HFFc6 (cell line): ENCODE measurements around the gene TRAF7. TPM values are rescaled to one million over a fixed set of nuclear protein-coding genes. Genes with fewer than 3 reads are reported as not detected.
"Not testable (repeated sequence)": the region's sequence is repeated elsewhere in the genome, so short reads cannot be mapped to it uniquely, and the experiment has no call there.

Source experiments
- DNase-seq: peaks from one replicate; pipeline ENCODE4 v3.0.0-alpha.2; 2018
- H3K27ac Mint-ChIP-seq: 2 replicates; pipeline ENCODE4 v1.8.0; 2020; ENCODE audit warnings: mild to moderate bottlenecking, mixed read lengths
- H3K27me3 Mint-ChIP-seq: 2 replicates; pipeline ENCODE4 v1.8.0; 2021; ENCODE audit warnings: mild to moderate bottlenecking, moderate library complexity, mixed read lengths; ENCODE audit not compliant: insufficient read depth
- H3K36me3 Mint-ChIP-seq: 2 replicates; pipeline ENCODE4 v1.8.0; 2021; ENCODE audit warnings: low read depth, mixed read lengths
- H3K4me1 Mint-ChIP-seq: 2 replicates; pipeline ENCODE4 v1.8.0; 2020; ENCODE audit warnings: low read depth, mixed read lengths
- H3K4me3 Mint-ChIP-seq: 2 replicates; pipeline ENCODE4 v1.8.0; 2020; ENCODE audit warnings: mild to moderate bottlenecking, moderate library complexity, mixed read lengths
- H3K9me3 Mint-ChIP-seq: 2 replicates; pipeline ENCODE4 v1.8.0; 2020; ENCODE audit warnings: mild to moderate bottlenecking, mixed read lengths
- total RNA-seq, 6 experiments: library from RNA; stranded (reverse); fragmentation: NEBNext Ultra II Directional; extraction: Animal tissue kit (Norgen Biotek cat#: 25700); gene quantifications; 2 replicates in 1 of 6; 3 replicates in 5 of 6; pipeline ENCODE4 v1.2.3, GENCODE V29; 2021
- TF ChIP-seq, protein P1 (sequence below): fragments of 200-600 bp; sonication (generic); IDR thresholded peaks from 2 replicates; pipeline ENCODE4 v1.5.0; 2021; ENCODE audit warnings: antibody characterized with exemption, mild to moderate bottlenecking

TRAF7 gene
- total RNA-seq, 6 experiments from 2014 or later, result 81.4 to 88.3 (median 85.3) TPM

GRCh38 chr16:2198283-2198682 lies 42.7 kb downstream of the TRAF7 start:
- no peaks in the 10 kb centered on the region for H3K36me3 Mint-ChIP-seq
- H3K27me3 Mint-ChIP-seq, result peaks cover 18% of the 10 kb centered on the region
- H3K4me1 Mint-ChIP-seq, result no peaks in the 10 kb centered on the region; the same call in 1 of the 2 replicates
- no peaks in the 10 kb centered on the region for H3K9me3 Mint-ChIP-seq
- no peak for DNase-seq
- no peak overlapping the region for H3K4me3 Mint-ChIP-seq
- TF ChIP-seq, protein P1, sequence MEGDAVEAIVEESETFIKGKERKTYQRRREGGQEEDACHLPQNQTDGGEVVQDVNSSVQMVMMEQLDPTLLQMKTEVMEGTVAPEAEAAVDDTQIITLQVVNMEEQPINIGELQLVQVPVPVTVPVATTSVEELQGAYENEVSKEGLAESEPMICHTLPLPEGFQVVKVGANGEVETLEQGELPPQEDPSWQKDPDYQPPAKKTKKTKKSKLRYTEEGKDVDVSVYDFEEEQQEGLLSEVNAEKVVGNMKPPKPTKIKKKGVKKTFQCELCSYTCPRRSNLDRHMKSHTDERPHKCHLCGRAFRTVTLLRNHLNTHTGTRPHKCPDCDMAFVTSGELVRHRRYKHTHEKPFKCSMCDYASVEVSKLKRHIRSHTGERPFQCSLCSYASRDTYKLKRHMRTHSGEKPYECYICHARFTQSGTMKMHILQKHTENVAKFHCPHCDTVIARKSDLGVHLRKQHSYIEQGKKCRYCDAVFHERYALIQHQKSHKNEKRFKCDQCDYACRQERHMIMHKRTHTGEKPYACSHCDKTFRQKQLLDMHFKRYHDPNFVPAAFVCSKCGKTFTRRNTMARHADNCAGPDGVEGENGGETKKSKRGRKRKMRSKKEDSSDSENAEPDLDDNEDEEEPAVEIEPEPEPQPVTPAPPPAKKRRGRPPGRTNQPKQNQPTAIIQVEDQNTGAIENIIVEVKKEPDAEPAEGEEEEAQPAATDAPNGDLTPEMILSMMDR, result no peak
- no peak overlapping the region for H3K27ac Mint-ChIP-seq

- no peak overlapping the region for H3K27ac Mint-ChIP-seq
- DNase-seq, result no peak
- H3K27me3 Mint-ChIP-seq, result peaks cover 18% of the 10 kb centered on the region
- H3K4me3 Mint-ChIP-seq, result no peak overlapping the region
- no peaks in the 10 kb centered on the region for H3K36me3 Mint-ChIP-seq
- no peaks in the 10 kb centered on the region for H3K9me3 Mint-ChIP-seq
- TF ChIP-seq, protein P1, result no peak
- no peaks in the 10 kb centered on the region; the same call in 1 of the 2 replicates for H3K4me1 Mint-ChIP-seq
These were observed 43.5 kb downstream of the TRAF7 start for GRCh38 chr16:2199095-2199494.

DNA sequence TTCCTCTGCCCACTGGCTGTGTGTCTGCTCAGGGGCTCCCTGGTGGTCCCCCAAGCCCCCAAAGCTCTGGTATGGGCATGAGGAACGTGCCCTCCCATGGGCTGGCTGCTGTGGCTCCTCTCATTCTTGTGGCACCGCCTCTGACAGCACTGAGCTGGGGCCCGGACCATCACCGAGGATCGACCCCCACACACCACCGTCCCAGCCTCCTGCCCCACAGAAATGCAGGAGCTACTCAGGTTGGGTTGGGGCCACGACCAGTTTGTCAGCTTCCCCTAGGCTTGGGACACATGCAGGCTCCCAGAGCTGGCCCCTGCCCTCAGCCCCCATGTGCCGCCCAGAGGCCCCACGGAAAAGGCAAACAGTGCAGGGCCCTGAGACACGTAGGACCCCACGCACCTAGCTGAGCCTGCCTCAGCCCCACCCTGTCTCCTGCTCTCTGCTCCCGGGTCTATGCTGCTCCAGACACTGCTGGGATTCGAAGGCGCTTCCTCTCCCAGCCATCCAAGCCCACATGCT lies 44.1 kb downstream of the TRAF7 start:
- H3K36me3 Mint-ChIP-seq, result no peaks in the 10 kb centered on the region
- H3K9me3 Mint-ChIP-seq, result no peaks in the 10 kb centered on the region
- no peak for DNase-seq
- H3K27ac Mint-ChIP-seq, result no peak overlapping the region
- TF ChIP-seq, protein P1, result no peak
- H3K4me1 Mint-ChIP-seq, result peaks cover 5% of the 10 kb centered on the region
- H3K4me3 Mint-ChIP-seq, result no peak overlapping the region
- H3K27me3 Mint-ChIP-seq, result peaks cover 18% of the 10 kb centered on the region

- no peaks in the 10 kb centered on the region for H3K36me3 Mint-ChIP-seq
- H3K4me3 Mint-ChIP-seq, result no peak overlapping the region
- peaks cover 16% of the 10 kb centered on the region for H3K27me3 Mint-ChIP-seq
- H3K27ac Mint-ChIP-seq, result no peak overlapping the region
- TF ChIP-seq, protein P1, result no peak
- H3K9me3 Mint-ChIP-seq, result no peaks in the 10 kb centered on the region
- peaks cover 7% of the 10 kb centered on the region for H3K4me1 Mint-ChIP-seq
- DNase-seq, result no peak
These were observed 44.7 kb downstream of the TRAF7 start for GRCh38 chr16:2200313-2200712.

- peaks cover 13% of the 10 kb centered on the region for H3K4me1 Mint-ChIP-seq
- DNase-seq, H3K9me3 Mint-ChIP-seq, H3K27ac Mint-ChIP-seq: not testable (repeated sequence)
- peaks cover 11% of the 10 kb centered on the region; the same call in 1 of the 2 replicates for H3K36me3 Mint-ChIP-seq
- peak overlapping the region; percentile 30; the same call in 1 of the 2 replicates for H3K4me3 Mint-ChIP-seq
- peaks cover 12% of the 10 kb centered on the region for H3K27me3 Mint-ChIP-seq
These were observed 47.6 kb downstream of the TRAF7 start for GRCh38 chr16:2203119-2203688.

- peak overlapping the region; percentile 79 for H3K4me3 Mint-ChIP-seq
These were observed 49.0 kb downstream of the TRAF7 start for GRCh38 chr16:2204416-2205103.

More at GRCh38 chr16:2204416-2205103, 49.0 kb downstream of the TRAF7 start:
- H3K36me3 Mint-ChIP-seq, result peaks cover 11% of the 10 kb centered on the region; the same call in 1 of the 2 replicates
- H3K9me3 Mint-ChIP-seq, result no peaks in the 10 kb centered on the region
- peaks cover 13% of the 10 kb centered on the region for H3K4me1 Mint-ChIP-seq
- TF ChIP-seq, protein P1, result no peak
- peak overlapping the region; percentile 37 for H3K27ac Mint-ChIP-seq
- no peak for DNase-seq
- H3K27me3 Mint-ChIP-seq, result peaks cover 6% of the 10 kb centered on the region
